HG03025 (cell line): ENCODE measurements around the gene RBM23.
"Not testable (repeated sequence)": the region's sequence is repeated elsewhere in the genome, so short reads cannot be mapped to it uniquely, and the experiment has no call there.

ENCODE experiments used
- ATAC-seq: cut with Tn5 transposase; IDR thresholded peaks from one replicate; pipeline ENCODE4 v1.9.1; 2021; ENCODE audit warnings: mild to moderate bottlenecking, moderate library complexity; ENCODE audit not compliant: unreplicated experiment, low FRiP score

RBM23 gene

DNA sequence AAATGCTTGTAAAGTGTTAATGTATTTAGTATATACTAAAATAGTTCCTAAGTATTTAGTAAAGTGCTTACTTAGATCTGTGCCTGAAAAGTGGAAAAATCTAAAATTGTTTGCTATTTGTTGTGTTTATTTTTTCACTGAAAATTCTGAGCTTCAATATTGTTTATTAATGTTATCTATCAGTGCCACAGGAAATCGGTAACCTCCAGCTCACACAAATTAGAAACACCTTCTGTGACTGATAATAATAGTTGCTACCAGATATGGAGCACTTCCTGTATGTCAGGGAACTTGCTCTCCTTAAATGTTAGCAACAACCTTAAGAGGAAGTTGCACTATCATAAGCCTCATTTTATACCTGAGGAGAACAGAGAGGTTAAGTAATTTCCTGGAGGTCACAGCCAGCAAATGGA, 48.1 kb downstream of the RBM23 start:
- peak; percentile 37 for ATAC-seq

DNA sequence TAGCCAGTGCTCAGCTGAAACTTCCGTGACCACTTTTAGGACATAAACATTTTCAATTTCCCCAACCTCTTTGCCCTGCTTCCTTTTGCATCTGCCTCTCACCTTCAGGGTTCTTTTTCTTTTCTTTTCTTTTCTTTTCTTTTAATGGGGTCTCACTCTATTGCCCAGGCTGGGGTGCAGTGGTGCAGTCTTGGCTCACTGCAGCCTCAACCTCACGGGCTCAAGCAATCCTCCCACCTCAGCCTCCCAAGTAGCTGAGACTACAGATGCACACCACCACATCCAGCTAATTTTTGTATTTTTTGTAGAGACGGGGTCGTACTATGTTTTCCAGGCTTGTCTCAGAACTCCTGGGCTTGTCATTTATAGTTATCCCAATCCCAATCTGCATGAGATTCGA, 52.1 kb downstream of the RBM23 start:
- no peak for ATAC-seq

DNA sequence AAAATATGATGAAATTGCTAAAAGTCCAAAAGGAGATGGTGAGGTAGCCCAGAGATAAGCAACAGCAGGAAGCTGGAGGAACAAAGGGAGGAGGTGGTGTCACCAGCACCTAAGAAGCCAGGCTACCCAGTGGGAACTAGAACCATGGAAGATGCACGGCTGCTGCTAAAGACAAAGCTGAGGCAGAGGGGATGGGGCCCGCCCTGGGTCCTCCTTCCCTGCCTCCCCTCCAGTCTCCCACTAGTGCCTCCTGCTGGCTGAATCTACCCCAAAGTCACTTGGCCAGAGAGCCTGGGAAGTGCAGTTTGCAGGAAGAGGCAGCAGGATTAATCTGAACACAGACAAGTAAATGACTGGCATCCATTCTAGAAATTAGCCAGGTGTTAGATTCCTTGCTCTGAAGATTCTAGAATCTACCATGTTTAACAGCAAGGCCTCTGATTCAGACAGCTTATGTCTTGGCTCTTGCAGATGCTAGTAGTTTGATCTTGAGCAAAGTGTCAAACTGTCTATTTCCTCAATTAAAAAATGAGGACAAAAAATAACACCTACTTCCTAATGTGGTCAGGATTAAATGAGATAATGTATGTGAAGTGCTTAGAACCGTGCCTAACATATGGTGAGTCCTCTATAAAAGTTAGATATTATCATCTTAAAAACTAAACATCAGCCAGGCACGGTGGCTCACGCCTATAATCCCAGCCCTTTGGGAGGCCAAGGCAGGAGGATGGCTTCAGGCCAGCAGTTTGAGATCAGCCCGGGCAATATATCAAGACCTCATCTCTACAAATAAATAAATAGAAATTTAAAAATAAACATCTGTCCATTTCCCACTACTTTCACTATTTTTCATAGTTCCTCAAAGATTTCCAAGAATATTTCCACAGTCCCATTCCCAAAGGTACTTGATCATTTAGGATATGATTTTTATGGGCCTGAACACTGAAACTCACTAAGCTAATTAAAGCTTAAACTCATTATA, 53.2 kb downstream of the RBM23 start:
- ATAC-seq: no peak

DNA sequence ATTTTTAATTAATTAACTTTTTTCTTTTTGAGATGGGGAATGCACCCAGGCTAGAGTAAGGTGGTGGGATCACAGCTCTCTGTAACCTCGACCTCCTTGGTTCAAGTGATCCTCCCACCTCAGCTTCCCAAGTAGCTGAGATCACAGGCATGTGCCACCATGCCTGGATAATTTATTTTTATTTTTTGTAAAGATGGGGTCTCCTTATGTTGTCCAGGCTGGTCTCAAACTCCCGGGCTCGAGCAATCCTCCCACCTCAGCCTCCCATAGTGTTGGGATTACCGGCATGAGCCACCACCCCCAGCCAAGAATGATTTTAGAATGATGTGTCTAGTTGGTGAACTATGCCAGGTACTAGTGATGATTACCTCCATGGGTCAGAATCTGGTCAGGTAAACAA, 54.0 kb downstream of the RBM23 start:
- ATAC-seq: no peak

DNA sequence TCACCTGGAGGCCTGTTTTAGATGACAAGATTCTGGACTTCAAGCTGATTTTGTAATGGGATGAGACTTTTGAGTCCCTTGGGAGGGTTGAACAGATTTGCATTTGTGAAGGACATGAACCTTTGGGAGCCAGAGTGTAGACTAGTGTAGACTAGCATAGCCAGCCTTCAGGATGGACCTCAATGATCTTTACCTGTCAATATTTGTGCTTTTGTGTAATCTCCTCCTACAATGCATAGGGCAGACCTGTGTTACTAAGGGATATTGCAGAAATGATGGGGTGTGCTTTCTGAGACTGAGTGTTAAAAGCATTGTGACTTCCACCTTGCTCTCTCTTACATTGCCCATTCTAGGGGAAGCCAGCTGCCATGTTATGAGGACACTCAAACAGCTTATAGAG, 57.3 kb downstream of the RBM23 start:
- no peak for ATAC-seq

DNA sequence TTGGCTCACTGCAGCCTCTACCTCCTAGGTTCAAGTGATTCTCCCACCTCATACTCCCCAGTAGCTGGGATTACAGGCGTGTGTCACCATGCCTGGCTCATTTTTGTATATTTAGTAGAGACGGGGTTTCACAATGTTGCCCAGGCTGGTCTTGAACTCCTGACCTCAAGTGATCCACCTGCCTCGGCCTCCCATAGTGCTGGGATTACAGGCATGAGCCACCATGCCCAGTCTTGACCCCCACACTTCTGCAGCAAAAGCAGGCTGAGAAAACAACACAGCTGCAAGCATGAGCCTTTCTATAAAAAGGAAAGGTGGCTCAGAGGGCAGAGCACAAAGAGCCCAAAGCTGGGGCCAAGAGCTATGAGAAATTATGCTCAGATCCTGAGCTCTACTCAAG, 58.6 kb downstream of the RBM23 start:
- ATAC-seq: not testable (repeated sequence)

DNA sequence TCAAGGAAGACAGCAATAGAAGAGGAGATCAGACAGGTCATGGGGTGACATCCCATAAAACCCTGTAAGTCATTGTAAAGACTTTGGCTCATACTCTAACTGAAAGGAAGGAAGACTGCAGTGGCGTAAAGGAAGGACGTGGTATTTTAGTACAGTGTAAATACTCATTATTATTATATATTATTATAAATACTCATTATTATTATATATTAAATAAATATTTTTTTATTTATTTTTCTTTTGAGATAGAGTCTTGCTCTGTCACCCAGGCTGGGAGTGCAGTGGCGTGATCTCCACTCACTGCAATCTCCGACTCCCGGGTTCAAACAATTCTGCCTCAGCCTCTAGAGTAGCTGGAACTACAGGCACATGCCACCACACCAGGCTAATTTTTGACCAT, 62.5 kb downstream of the RBM23 start:
- no peak for ATAC-seq

DNA sequence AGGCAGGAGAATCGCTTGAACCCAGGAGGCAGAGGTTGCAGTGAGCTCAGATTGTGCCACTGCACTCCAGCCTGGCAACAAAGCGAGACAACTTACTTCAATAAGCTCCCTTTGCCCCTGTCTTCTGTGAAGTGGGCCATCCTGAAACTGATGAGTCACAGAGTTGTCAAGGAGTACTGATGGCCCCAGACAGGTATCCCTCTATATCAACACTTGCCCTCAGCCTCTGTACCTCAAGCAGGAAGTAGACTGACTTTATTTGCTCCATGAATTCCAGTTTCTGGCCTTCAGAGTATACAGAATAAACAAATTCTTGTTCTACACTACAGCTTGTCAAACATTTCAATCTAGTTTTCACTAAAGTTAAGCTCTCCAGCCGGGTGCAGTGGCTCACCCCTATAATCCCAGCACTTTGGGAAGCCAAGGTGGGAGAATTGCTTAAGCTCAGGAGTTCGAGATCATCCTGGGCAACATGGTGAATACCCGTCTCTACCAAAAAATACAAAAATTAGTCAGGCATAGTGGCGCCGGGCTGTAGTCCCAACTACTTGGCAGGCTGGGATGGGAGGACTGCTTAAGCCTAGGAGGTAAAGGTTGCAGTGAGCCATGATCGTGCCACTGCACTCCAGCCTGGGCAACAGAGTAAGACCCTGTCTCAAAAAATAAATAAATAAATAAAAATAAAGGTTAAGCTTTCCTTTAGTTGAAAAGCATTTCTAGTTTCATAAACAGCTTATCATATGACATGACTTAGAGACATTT, 63.8 kb downstream of the RBM23 start:
- ATAC-seq: no peak

DNA sequence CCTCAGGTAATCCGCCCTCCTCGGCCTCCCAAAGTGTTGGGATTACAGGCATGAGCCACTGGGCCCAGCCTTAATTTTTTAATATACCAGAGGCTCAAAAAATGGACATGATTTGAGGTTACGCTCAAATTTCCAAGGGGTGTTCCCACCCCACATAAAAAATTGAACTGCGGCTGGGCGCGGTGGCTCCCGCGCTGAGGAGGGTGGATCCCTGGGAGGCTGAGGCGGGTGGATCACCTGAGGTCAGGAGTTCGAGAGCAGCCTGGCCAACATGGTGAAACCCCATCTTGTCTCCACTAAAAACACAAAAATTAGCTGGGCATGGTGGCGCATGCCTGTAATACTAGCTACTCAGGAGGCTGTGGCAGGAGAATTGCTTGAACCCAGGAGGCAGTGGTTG, 64.7 kb downstream of the RBM23 start:
- not testable (repeated sequence) for ATAC-seq

DNA sequence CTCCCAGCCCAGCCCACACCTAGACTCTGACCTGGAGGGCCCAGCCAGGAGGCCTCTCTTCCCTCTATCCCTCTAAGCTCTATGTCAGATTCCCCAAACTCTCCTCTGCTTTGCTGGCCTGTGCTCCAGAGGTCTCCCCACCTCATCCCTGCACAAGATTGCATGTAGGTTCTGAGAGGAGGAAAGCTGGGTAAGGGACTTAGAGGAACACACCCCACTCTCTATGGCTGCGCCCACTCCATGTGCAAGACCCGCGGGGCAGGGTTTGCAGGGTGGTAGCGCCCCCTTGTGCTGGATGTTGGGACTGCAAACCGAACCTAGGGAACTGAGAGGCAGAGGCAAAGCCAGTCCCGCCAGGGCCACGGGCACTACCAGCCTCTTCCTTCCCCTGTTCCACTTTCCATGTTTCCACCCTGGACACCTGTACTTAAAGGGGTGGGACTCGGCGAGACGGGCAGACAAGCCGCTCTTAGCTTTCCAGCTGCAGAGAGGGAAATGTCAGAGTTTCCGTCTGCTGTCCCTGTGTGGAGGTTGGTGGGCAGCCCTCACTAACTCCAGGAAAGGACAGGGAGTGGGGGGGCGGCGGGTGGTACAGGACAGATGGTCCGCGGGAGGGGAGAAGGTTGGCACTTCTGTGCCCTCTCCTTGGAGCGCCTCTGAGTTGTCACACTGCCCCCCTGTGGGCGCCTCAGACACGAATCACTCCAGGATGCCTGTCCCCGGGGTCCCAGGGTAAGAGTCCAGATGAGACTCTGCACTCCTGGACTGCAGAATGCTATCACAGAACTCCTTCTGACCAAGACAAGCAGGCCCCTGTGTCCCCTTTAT, 65.8 kb downstream of the RBM23 start:
- peak; percentile 55 for ATAC-seq

DNA sequence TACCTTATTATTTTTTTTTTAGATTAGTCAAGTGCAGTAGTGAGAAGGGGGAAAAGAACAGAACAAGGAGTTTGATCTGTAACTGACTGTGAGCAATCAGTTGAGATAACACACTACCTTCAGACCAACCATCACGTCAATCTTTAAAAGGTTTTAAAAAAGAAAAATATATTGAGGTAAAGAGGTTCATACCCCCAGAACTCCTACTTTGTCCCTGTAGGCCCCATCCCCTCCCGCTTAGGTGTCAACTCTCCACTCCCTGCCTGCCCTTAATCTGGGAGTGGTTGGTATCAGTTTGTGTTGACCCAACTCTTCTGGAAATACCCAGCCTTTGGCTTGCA, 66.4 kb downstream of the RBM23 start:
- ATAC-seq: no peak

DNA sequence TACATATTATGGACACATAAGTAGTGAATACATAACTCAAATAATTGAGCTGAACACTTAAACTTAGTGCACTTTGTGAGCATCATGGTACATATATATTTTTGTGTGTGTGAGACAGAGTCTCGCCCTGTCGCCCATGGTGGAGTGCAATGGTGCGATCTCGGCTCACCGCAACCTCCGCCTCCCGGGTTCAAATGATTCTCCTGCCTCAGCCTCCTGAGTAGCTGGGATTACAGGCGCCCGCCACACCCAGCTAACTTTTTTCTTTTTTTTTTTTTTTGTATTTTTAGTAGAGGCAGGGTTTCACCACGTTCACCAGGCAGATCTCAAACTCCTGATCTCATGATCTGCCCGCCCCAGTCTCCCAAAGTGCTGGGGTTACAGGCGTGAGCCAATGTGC, 66.8 kb downstream of the RBM23 start:
- not testable (repeated sequence) for ATAC-seq

DNA sequence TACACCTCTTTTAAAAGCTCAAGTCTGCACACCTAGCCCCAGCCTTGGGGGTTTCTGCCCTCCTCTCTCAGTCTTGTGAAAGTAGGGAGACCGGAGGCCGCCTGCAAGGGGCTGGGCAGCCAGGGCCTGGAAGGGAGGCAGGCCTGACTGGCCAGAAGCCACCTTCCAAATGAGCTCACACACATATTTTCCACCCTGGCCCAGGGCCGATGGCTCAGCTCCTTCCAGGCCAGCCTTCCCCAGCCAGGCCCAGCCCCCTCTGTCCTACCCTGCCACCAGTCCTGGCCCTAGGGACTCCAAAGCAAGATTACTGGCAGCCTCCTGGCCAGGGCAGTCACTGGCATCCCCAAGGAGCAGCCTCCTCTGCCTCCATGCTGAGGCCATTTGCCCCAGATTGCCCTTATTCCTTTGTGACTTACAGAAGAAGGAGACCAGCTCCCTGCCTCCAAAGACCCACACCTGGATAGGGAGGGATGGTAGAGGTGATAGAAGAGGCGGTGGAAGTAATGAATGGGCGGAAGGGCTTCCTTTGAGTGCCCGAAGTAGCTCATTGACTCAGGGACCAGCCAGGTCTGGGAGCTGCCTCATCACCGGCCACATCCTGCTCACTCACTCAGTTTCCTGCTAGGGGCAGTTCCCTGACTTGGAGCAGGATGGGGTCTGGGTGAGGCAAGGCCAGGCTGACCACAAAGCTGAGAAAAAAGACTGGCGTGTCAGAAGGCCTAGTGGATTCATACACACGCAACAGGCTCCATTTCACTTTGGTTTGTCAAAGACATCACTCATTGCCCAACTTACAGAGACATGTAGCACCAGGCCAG, 67.8 kb downstream of the RBM23 start:
- no peak for ATAC-seq

DNA sequence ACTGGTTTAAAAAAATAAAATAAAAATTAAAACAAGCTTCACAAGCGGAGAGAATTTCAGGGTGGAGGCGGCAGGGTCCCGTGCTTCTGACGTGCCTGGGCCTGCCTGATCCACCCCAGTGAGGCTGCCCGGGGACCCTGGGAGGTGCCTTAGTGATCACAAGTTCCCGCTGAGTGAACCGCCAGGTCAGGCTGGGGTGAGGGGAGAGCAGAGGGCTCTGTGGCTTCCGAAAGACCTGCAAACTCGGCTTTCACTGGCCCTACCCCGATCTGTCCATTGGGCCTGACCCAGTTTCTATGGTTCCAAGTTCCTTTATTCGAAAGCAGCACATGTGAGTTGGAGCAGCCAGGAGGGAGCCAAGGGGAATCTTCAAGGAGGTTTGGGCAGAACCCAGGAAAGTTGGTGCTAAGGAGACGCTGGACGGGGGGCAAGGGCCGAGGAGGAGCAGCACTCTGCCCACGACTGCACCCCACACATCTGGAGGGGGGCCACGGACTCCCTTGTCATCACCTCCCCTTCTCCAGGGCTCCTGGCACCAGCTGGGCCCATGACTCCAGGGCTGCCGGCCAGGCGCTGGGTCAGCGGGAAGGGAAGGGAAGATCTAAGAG, 69.6 kb downstream of the RBM23 start:
- no peak for ATAC-seq

DNA sequence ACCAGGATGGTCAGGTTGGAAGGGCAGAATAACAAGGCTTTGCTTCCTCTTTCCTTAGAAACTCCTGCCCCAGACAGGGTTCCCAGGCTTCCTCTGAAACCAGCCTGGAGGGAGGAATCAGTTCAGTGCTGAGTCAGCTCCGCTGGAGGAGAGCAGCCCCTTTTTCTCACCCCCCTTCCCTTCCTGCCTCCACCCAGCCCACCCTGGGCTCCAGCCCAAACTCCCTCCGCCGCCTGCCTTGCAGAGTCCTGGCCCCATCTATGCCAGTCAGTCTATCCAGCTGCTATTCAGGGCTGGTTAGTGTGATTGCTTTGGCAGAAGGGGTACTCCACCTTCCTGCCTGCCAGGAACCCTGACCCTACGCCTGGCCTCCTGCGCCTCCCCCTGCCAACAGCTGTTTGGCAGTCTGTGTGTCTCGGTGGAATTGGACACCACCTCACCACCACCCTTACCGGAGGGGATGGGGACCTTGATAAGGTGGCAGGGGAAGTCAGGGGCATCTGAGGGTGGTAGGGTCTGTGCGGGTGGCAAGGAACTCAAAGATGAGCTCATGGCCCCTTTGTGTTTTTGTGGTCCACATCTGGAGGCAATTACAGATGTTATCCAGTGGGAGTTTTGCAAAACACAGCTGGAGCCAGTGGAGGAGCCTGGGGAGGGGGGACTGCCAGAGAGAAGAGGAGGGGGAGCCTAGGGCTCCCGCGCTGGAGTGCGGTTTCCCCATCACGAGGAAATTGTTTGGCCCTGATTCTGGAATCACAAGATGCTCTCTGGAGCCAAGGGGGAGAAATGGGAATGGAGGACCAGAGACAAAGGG, 70.4 kb downstream of the RBM23 start:
- ATAC-seq: no peak

DNA sequence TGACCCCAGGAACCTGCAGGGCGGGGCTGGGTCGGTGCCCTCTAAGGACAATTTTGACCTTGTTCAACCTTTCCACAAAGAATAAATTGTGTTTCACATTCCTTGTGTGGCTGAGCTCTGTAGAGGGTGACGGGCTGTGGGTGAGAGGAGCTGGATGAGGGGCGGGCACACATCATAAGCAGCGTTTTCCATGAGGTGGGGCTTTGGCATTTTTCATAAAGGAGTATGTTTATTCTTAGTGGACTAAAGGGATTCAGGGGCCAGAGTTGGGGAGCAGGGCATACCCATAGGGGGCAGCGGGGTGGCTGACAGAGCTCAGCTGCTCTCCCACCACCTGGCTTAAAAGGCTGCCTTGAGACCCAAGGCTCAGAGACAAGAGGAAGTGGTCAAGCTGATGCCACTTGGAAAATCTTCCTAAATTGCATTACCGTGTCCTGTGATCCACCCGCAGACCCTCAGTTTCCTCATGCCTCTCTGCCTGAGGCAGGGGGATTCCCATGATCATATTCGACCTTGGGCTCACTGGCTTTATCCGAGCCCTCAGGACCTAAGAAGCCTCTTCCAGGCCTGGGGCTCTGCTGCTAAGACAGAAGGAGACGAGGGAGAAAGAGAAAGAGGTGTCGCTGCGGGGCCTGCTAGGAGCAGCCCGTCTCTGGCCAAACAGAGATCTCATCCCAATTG, 71.1 kb downstream of the RBM23 start:
- no peak for ATAC-seq

DNA sequence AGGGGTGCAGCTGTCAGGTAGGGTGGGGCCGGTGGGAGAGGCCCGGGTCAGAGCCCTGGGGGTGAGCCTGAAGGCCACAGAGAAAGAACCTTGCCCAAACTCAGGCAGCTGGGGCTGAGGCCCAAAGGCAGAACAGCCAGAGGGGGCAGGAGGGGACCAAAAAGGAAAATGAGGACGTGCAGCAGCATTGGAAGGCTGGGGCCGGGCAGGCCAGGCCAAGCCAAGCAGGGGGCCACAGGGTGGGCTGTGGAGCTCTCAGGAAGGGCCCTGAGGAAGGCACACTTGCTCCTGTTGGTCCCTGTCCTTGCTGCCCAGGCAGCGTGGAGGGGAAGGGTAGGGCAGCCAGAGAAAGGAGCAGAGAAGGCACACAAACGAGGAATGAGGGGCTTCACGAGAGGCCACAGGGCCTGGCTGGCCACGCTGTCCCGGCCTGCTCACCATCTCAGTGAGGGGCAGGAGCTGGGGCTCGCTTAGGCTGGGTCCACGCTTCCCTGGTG, 72.1 kb downstream of the RBM23 start:
- no peak for ATAC-seq
